K562 (cell line): ENCODE data around the gene FAIM. TPM values are rescaled to one million over a fixed set of nuclear protein-coding genes. Genes with fewer than 3 reads are reported as not detected.

ENCODE experiments used
- ATAC-seq: fragments of 200-7000 bp; cut with Tn5 transposase; 3 replicates; pipeline ENCODE4 v1.9.1; 2020; ENCODE audit warnings: moderate library complexity
- BruUV-seq: library from RNA; stranded (reverse); fragments of 400-500 nt; replicated peaks from 2 replicates; lab custom pipeline; 2021; lab: Mats Ljungman, UMichigan
- CTCF ChIA-PET: fragments of 300-600 bp; formaldehyde crosslinking; extraction: SDS; loops from one replicate; lab custom pipeline; 2021; ENCODE audit warnings: low intra/inter-chr PET ratio; lab: Yijun Ruan, JAX
- POLR2A ChIA-PET: fragments of 300-600, 350-650 bp; sonication (Branson Sonifier 250); formaldehyde crosslinking; extraction: SDS; loops from one replicate; lab custom pipeline; 2021; ENCODE audit warnings: antibody characterized with exemption, inconsistent platforms; lab: Yijun Ruan, JAX
- DNase-seq, 4 experiments: peaks; one replicate each; pipeline versions ENCODE4 v3.0.0 to v3.0.0-alpha.2; 2011 to 2018; ENCODE audit warnings: low spot score in 3 of 4, mixed read lengths in 3 of 4; ENCODE audit errors: extremely low read depth in 1 of 4
- FAIRE-seq: peaks from 2 replicates; lab custom pipeline; 2011; peaks lifted over from hg19 to GRCh38; lab: Jason Lieb, UNC
- H2AFZ ChIP-seq: 2 replicates; pipeline ENCODE4 v1.6.0; 2011; ENCODE audit warnings: low read depth, low read length, control low read depth, inconsistent platforms
- H3K27ac ChIP-seq: fragments of 200-600 bp; 3 replicates; pipeline ENCODE4 v1.8.0; 2011; ENCODE audit warnings: low read depth, mild to moderate bottlenecking, control low read depth, inconsistent platforms, low read length, moderate library complexity, mixed read lengths; ENCODE audit errors: extremely low read depth
- H3K27me3 ChIP-seq, 2 experiments: fragments of 300-600 bp in 1 of 2; 2 replicates in 1 of 2; 3 replicates in 1 of 2; pipeline versions ENCODE4 v1.6.0 to v1.8.0; 2011; ENCODE audit warnings: inconsistent platforms in 2 of 2, low read length in 2 of 2, mild to moderate bottlenecking in 1 of 2, mixed read lengths in 1 of 2, moderate library complexity in 1 of 2; ENCODE audit not compliant: control insufficient read depth in 2 of 2, insufficient read depth in 2 of 2
- H3K36me3 ChIP-seq: fragments of 300-600 bp; 3 replicates; pipeline ENCODE4 v1.8.0; 2011; ENCODE audit warnings: mild to moderate bottlenecking, low read length, inconsistent platforms; ENCODE audit not compliant: control insufficient read depth, insufficient read depth
- H3K4me1 ChIP-seq, 2 experiments: fragments of 200-600 bp in 1 of 2; replicated peaks in 1 of 2; 2 replicates in 1 of 2; 3 replicates in 1 of 2; pipeline versions ENCODE4 v1.5.1 to v1.8.0; 2011; ENCODE audit warnings: inconsistent platforms in 2 of 2, low read length in 2 of 2, mild to moderate bottlenecking in 1 of 2, mixed read lengths in 1 of 2, moderate library complexity in 1 of 2; ENCODE audit not compliant: control insufficient read depth in 2 of 2, insufficient read depth in 2 of 2
- H3K4me2 ChIP-seq: 2 replicates; pipeline ENCODE4 v1.6.1; 2011; ENCODE audit warnings: low read length, control low read depth, inconsistent platforms, mixed read lengths; ENCODE audit not compliant: insufficient read depth
- H3K4me3 ChIP-seq: fragments of 200-600 bp; sonication (generic), shearing (Covaris generic); 2 replicates; pipeline ENCODE4 v1.5.1; 2016; ENCODE audit warnings: control low read depth, inconsistent platforms
- H3K79me2 ChIP-seq: fragments of 200-600 bp; 3 replicates; pipeline ENCODE4 v1.8.0; 2011; ENCODE audit warnings: low read length, inconsistent platforms; ENCODE audit not compliant: control insufficient read depth, insufficient read depth
- H3K9ac ChIP-seq, 2 experiments: 2 replicates each; pipeline versions ENCODE4 v1.6.0 to v1.6.1; 2011; ENCODE audit warnings: low read depth in 2 of 2, low read length in 2 of 2, control low read depth in 1 of 2, inconsistent platforms in 1 of 2, mild to moderate bottlenecking in 1 of 2, mixed read lengths in 1 of 2; ENCODE audit not compliant: insufficient read depth in 1 of 2
- H3K9me1 ChIP-seq: one replicate; pipeline ENCODE4 v1.6.0; 2011; ENCODE audit warnings: inconsistent platforms, mild to moderate bottlenecking, low read length, moderate library complexity; ENCODE audit not compliant: control insufficient read depth, insufficient read depth
- H3K9me3 ChIP-seq: replicated peaks from 2 replicates; pipeline ENCODE4 v1.5.1; 2011; ENCODE audit warnings: low read depth, low read length, inconsistent platforms; ENCODE audit not compliant: control insufficient read depth, insufficient read depth
- H4K20me1 ChIP-seq: replicated peaks from 2 replicates; pipeline ENCODE4 v1.6.1; 2011; ENCODE audit warnings: low read length, inconsistent platforms, mixed read lengths; ENCODE audit not compliant: control insufficient read depth, insufficient read depth
- ATF1 ChIP-seq, 2 experiments: fragments of 450-650 bp in 1 of 2; IDR thresholded peaks; 2 replicates each; pipeline ENCODE4 v1.6.1; 2016; ENCODE audit warnings: missing compliant biosample characterization in 1 of 2, missing genetic modification characterization in 1 of 2
- ATF7 ChIP-seq: fragments of 450-650 bp; IDR thresholded peaks from 2 replicates; pipeline ENCODE4 v1.7.1; 2014; ENCODE audit warnings: mild to moderate bottlenecking, moderate library complexity
- CHD4 ChIP-seq: fragments of 200-600 bp; sonication (generic); IDR thresholded peaks from 3 replicates; pipeline ENCODE4 v1.6.1; 2012; ENCODE audit warnings: low read depth, mild to moderate bottlenecking, mixed read lengths, low read length, inconsistent platforms; ENCODE audit not compliant: insufficient read depth, insufficient replicate concordance, poor library complexity, severe bottlenecking
- KAT7 ChIP-seq: sonication (generic); formaldehyde crosslinking; IDR thresholded peaks from 2 replicates; pipeline ENCODE4 v1.8.0; 2022; ENCODE audit warnings: missing genetic modification reagents, mild to moderate bottlenecking, borderline replicate concordance
- MAFK ChIP-seq: IDR thresholded peaks from 2 replicates; pipeline ENCODE4 v1.6.1; 2011; ENCODE audit warnings: low read length, improper control_type of control experiment
- MAZ ChIP-seq, 2 experiments: fragments of 450-650 bp in 1 of 2; sonication (generic) in 1 of 2; formaldehyde crosslinking; IDR thresholded peaks in 1 of 2; conservative IDR thresholded peaks in 1 of 2; 2 replicates each; pipeline versions ENCODE4 v1.4.0 to v1.5.0; 2020; ENCODE audit warnings: mild to moderate bottlenecking in 1 of 2, missing genetic modification reagents in 1 of 2
- NONO ChIP-seq, 2 experiments: fragments of 200-400 bp in 1 of 2; fragments of 450-650 bp in 1 of 2; formaldehyde crosslinking in 1 of 2; IDR thresholded peaks; 2 replicates each; pipeline ENCODE4 v1.6.1; 2017; ENCODE audit warnings: low read depth in 2 of 2, mild to moderate bottlenecking in 2 of 2, moderate library complexity in 2 of 2, low read length in 1 of 2
- POLR2AphosphoS2 ChIP-seq: IDR thresholded peaks from 2 replicates; pipeline ENCODE4 v1.6.1; 2012; ENCODE audit warnings: low read length, improper control_type of control experiment
- RBM34 ChIP-seq: fragments of 200-400 bp; formaldehyde crosslinking; IDR thresholded peaks from 2 replicates; pipeline ENCODE4 v1.6.1; 2018; ENCODE audit warnings: low read length, borderline replicate concordance; ENCODE audit not compliant: insufficient read depth
- REST ChIP-seq, 2 experiments: fragments of 450-650 bp; formaldehyde crosslinking in 1 of 2; IDR thresholded peaks; 2 replicates each; pipeline versions ENCODE4 v1.4.0 to v1.6.1; 2014 to 2020; ENCODE audit warnings: mild to moderate bottlenecking in 2 of 2, borderline replicate concordance in 1 of 2, low read depth in 1 of 2
- YBX1 ChIP-seq: fragments of 450-650 bp; IDR thresholded peaks from 2 replicates; pipeline ENCODE4 v1.7.1; 2016; ENCODE audit warnings: mild to moderate bottlenecking
- ZFPM2 ChIP-seq: fragments of 250-450 bp; sonication (Bioruptor Pico); IDR thresholded peaks from 2 replicates; pipeline ENCODE4 v1.5.1; 2022; ENCODE audit warnings: mild to moderate bottlenecking
- ZKSCAN1 ChIP-seq: fragments of 150-350 bp; IDR thresholded peaks from 2 replicates; pipeline ENCODE4 v1.6.1; 2016; ENCODE audit warnings: low read depth, low read length
- ZNF644 ChIP-seq: fragments of 200-800 bp; sonication (Bioruptor generic); IDR thresholded peaks from 2 replicates; pipeline ENCODE4 v1.6.1; 2016; ENCODE audit warnings: low read depth, missing genetic modification characterization, missing compliant biosample characterization
- WGBS: fragments of 100-300 bp; shearing (Covaris generic); methylation state at CpG from one replicate; pipeline ENCODE4 v1.1.6; 2016; ENCODE audit warnings: low coverage, mixed read lengths; ENCODE audit not compliant: insufficient coverage; ENCODE audit errors: missing lambda C conversion rate; 5-methylcytosine and 5-hydroxymethylcytosine counted together
- in situ Hi-C: fragments of 300-500 bp; cut with MboI; formaldehyde crosslinking; loops from 4 replicates; pipeline ENCODE4 v1.15.0; 2018; ENCODE audit warnings: inconsistent platforms, mixed read lengths
- intact Hi-C: fragments of 100-400 bp; cut with micrococcal nuclease; formaldehyde crosslinking; loops from 2 replicates; pipeline ENCODE4 v1.14.2; 2022
- polyA plus RNA-seq, 8 experiments: library from polyadenylated mRNA; depleted of rRNA in 4 of 8; stranded (reverse) in 5 of 8; unstranded in 3 of 8; fragments of >200 nt; fragmentation: Nextera tagmentation in 2 of 8; fragmentation: Illumina TruSeq in 1 of 8; extraction: Ambion mirVana in 2 of 8; extraction: Trizol in 1 of 8; gene quantifications; 2 replicates each; pipeline versions ENCODE4 v1.2.1 to v1.2.3, GENCODE V29; 2011 to 2014; ENCODE audit warnings: inconsistent platforms in 1 of 8, missing spikeins in 1 of 8
- total RNA-seq, 7 experiments: library from RNA; depleted of rRNA in 6 of 7; stranded (reverse); fragments of >200 nt in 6 of 7; fragmentation: Illumina TruSeq in 2 of 7; extraction: Trizol in 2 of 7; gene quantifications; 2 replicates each; pipeline versions ENCODE4 v1.2.1 to v1.2.3, GENCODE V29; 2011 to 2021; ENCODE audit warnings: low replicate concordance in 1 of 7

FAIM gene
- total and polyA plus RNA-seq, 9 of the 15 experiments (the other 6 are each of a cell fraction or from before 2014, with no cell fraction given), result 2.5 to 7.9 (median 6.6) TPM

GRCh38 chr3:138668107-138668506 is 59.5 kb downstream of the FAIM start:
- no peak for TF ChIP-seq REST (IDR thresholded peaks at IDR 0.05; ENCODE audit: borderline replicate concordance)
- no peak for TF ChIP-seq REST (CRISPR knock-in tag; IDR thresholded peaks at IDR 0.05; ENCODE audit: low read depth)
- no peak for TF ChIP-seq ZFPM2 (CRISPR knock-in tag)
- TF ChIP-seq MAZ (CRISPR knock-in tag; conservative IDR thresholded peaks at IDR 0.05 in 1 of 2, IDR thresholded peaks at IDR 0.05 in 1 of 2), result no peak
- TF ChIP-seq NONO (IDR thresholded peaks at IDR 0.05; ENCODE audit: low read depth in 2 of 2, low read length in 1 of 2), result no peak
- TF ChIP-seq YBX1, result no peak
- no peak for TF ChIP-seq CHD4
- no peak for TF ChIP-seq KAT7 (CRISPR knock-in tag)
- TF ChIP-seq RBM34, result no peak
- no peak for TF ChIP-seq MAFK
- TF ChIP-seq ZKSCAN1, result no peak
- no peak for TF ChIP-seq POLR2AphosphoS2
- TF ChIP-seq ZNF644 (tag), result no peak
- TF ChIP-seq ATF7, result no peak
- no peak for TF ChIP-seq ATF1 (CRISPR knock-in tag; IDR thresholded peaks at IDR 0.05)
- TF ChIP-seq ATF1 (tag; IDR thresholded peaks at IDR 0.05), result no peak
- TF ChIP-seq, all 486 proteins: peak for 0
- H2AFZ ChIP-seq, result no peak overlapping the region
- in situ Hi-C loops (no loop called here), intact Hi-C loops (no loop called here)
- POLR2A ChIA-PET, result interaction anchor here (0.6 kb wide), 1 partner anchor 559 kb away, joined by 3 read pairs; no protein-coding TSS in a partner anchor
- no peaks in the 10 kb centered on the region for H3K4me1 ChIP-seq
- CTCF ChIA-PET, result no interaction called here
- H3K4me2 ChIP-seq, result no peak overlapping the region
- no peak for DNase-seq
- no peak for ATAC-seq
- WGBS, result 73% methylated on average over 1 of the region's 1 CpG
- no peaks in the 10 kb centered on the region for H3K9me3 ChIP-seq
- H3K9me1 ChIP-seq, result no peaks in the 10 kb centered on the region
- H3K27me3 ChIP-seq, result no peaks in the 10 kb centered on the region
- H3K27ac ChIP-seq, result no peak overlapping the region
- peaks cover 6% of the 10 kb centered on the region; the same call in 1 of the 3 replicates for H3K79me2 ChIP-seq
- peaks cover 83% of the 10 kb centered on the region for H3K36me3 ChIP-seq
- no peaks in the 10 kb centered on the region for H4K20me1 ChIP-seq
- H3K4me3 ChIP-seq, result no peak overlapping the region
- no peak for FAIRE-seq
- H3K9ac ChIP-seq, result no peak overlapping the region
- BruUV-seq, result no TSS peak
